ENCODE results near the gene ABCC8. TPM values are rescaled to one million over a fixed set of nuclear protein-coding genes. Genes with fewer than 3 reads are reported as not detected.

ABCC8 gene
- total and polyA plus RNA-seq, 10 of the 15 experiments (the other 5 are each of a cell fraction or from before 2014, with no cell fraction given) = not detected

DNA sequence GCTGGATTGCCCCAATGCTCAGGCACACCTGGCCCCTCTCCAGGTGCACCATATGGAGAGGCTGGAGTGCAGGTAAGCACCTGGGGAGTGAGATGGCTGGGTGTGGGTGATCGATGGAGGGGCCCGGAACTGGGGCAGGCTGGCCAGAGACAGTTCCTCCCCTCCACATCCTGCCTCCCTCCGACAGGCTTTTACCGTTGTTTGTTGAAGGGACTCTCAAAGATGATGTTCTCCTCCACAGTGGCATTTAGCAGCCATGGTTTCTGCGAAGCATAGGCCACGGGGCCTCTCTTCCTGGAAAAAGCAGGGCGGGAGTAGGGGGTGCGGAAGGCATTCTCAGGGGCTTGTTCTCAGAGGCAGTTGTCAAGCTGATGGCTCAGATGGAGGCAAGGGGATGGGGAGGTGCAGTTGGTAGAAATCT is 62.3 kb downstream of the ABCC8 start:
- ChIA-PET SMC1A (ENCODE audit: uncharacterized antibody, unreplicated experiment) (no interaction called here), CTCF (no interaction called here), POLR2A (no interaction called here), RAD21 (ENCODE audit: unreplicated experiment) (no interaction called here)
- Histone ChIP-seq H3K9ac (ENCODE audit: control insufficient read depth, insufficient read depth, low read length) (no peak overlapping the region), H4K20me1 (ENCODE audit: control insufficient read depth, insufficient read depth) (no peaks in the 10 kb centered on the region), H3K9me3 (replicated peaks; ENCODE audit: control insufficient read depth, insufficient read depth, low read length) (no peaks in the 10 kb centered on the region), H3K79me2 (ENCODE audit: control insufficient read depth, insufficient read depth, low read length) (no peaks in the 10 kb centered on the region), H3K27ac (ENCODE audit: control insufficient read depth, insufficient read depth) (no peak overlapping the region), H3K4me2 (ENCODE audit: control insufficient read depth, insufficient read depth) (no peak overlapping the region), H3K36me3 (ENCODE audit: control insufficient read depth in 2 of 2, insufficient read depth in 2 of 2, low read length in 1 of 2) (no peaks in the 10 kb centered on the region), H2AFZ (ENCODE audit: control insufficient read depth, low read depth, low read length) (no peak overlapping the region), H3K4me3 (no peak overlapping the region), H3K27me3 (replicated peaks in 1 of 2; ENCODE audit: control insufficient read depth in 2 of 2, insufficient read depth in 2 of 2, low read length in 1 of 2) (peaks cover 0 to 4% of the 10 kb centered on the region in 2 experiments; a peak in 3 of 4 replicates), H3K4me1 (ENCODE audit: control insufficient read depth, insufficient read depth, low read length) (no peaks in the 10 kb centered on the region)
- no peak for TF ChIP-seq HDAC2 (IDR thresholded peaks at IDR 0.05)
- TF ChIP-seq ZBTB40 (IDR thresholded peaks at IDR 0.05; ENCODE audit: borderline replicate concordance) = no peak
- TF ChIP-seq CREB1 (IDR thresholded peaks at IDR 0.05; ENCODE audit: low read depth) = no peak
- no peak for TF ChIP-seq SP1 (IDR thresholded peaks at IDR 0.05; ENCODE audit: low read depth, low read length)
- no peak for TF ChIP-seq MTA2 (IDR thresholded peaks at IDR 0.05; ENCODE audit: low read depth)
- no peak for TF ChIP-seq MEF2A (IDR thresholded peaks at IDR 0.05; ENCODE audit: insufficient read depth, low read depth, low read length)
- no peak for TF ChIP-seq SREBF2 (IDR thresholded peaks at IDR 0.05; ENCODE audit: low read length)
- TF ChIP-seq SMAD5 (IDR thresholded peaks at IDR 0.05; ENCODE audit: low read depth) = no peak
- TF ChIP-seq PAX8 (IDR thresholded peaks at IDR 0.05) = no peak
- TF ChIP-seq RBBP5 (conservative IDR thresholded peaks at IDR 0.05) = no peak
- FAIRE-seq (no peak), DNase-seq (ENCODE audit: low read depth, low spot score) (no peak), ATAC-seq (no peak)
- in situ Hi-C loops (cut with MboI) (no loop called here), intact Hi-C loops (cut with micrococcal nuclease; ENCODE audit: unreplicated experiment) (no loop called here)
- no TSS peak for BruUV-seq (replicated peaks)
- 18% methylated on average over 8 of the region's 8 CpGs for WGBS (ENCODE audit: insufficient coverage, insufficient replicate concordance, low lambda C conversion rate, missing lambda C conversion rate)
